Trophoblast cell (in vitro differentiated cells and primary cell): ENCODE measurements around the gene ERCC6L.

Source experiments
- DNase-seq, 2 donors: peaks; one replicate each; pipeline ENCODE4 v3.0.0-alpha.2; 2016
- H2AFZ ChIP-seq: 2 replicates; pipeline ENCODE4 v1.6.1; 2013; ENCODE audit warnings: low read length, moderate library complexity, mild to moderate bottlenecking; ENCODE audit not compliant: insufficient read depth, poor library complexity
- H2AK5ac ChIP-seq: 2 replicates; pipeline ENCODE4 v1.6.1; 2013; ENCODE audit warnings: mild to moderate bottlenecking, low read length
- H2BK120ac ChIP-seq: 2 replicates; pipeline ENCODE4 v1.6.1; 2013; ENCODE audit warnings: low read length, mild to moderate bottlenecking, moderate library complexity; ENCODE audit not compliant: insufficient read depth, poor library complexity
- H2BK12ac ChIP-seq: 2 replicates; pipeline ENCODE4 v1.6.1; 2013; ENCODE audit warnings: mild to moderate bottlenecking, low read length, moderate library complexity
- H2BK5ac ChIP-seq: 2 replicates; pipeline ENCODE4 v1.6.1; 2013; ENCODE audit warnings: low read length, low read depth, moderate library complexity, mild to moderate bottlenecking; ENCODE audit not compliant: poor library complexity
- H3K14ac ChIP-seq: 2 replicates; pipeline ENCODE4 v1.6.1; 2013; ENCODE audit warnings: mild to moderate bottlenecking, low read length
- H3K18ac ChIP-seq: 2 replicates; pipeline ENCODE4 v1.6.1; 2013; ENCODE audit warnings: mild to moderate bottlenecking, low read length
- H3K23ac ChIP-seq: 2 replicates; pipeline ENCODE4 v1.6.1; 2013; ENCODE audit warnings: low read length
- H3K27ac ChIP-seq: 2 replicates; pipeline ENCODE4 v1.5.1; 2013; ENCODE audit warnings: low read depth, mild to moderate bottlenecking, inconsistent platforms, low read length, moderate library complexity
- H3K27me3 ChIP-seq: 2 replicates; pipeline ENCODE4 v1.6.1; 2013; ENCODE audit warnings: inconsistent platforms, mild to moderate bottlenecking, low read length, moderate library complexity; ENCODE audit not compliant: insufficient read depth
- H3K36me3 ChIP-seq, 2 experiments: 1 replicate in 1 of 2; 2 replicates in 1 of 2; pipeline ENCODE4 v1.6.1; 2013; ENCODE audit warnings: low read length in 2 of 2, mild to moderate bottlenecking in 2 of 2, moderate library complexity in 1 of 2; ENCODE audit not compliant: insufficient read depth in 2 of 2, control insufficient read depth in 1 of 2
- H3K4ac ChIP-seq: 2 replicates; pipeline ENCODE4 v1.6.1; 2013; ENCODE audit warnings: low read depth, mild to moderate bottlenecking, low read length, moderate library complexity
- H3K4me1 ChIP-seq, 2 experiments: 1 replicate in 1 of 2; 2 replicates in 1 of 2; pipeline ENCODE4 v1.6.1; 2013; ENCODE audit warnings: low read length in 2 of 2, mild to moderate bottlenecking in 2 of 2, moderate library complexity in 1 of 2; ENCODE audit not compliant: insufficient read depth in 2 of 2, control insufficient read depth in 1 of 2
- H3K4me2 ChIP-seq: 2 replicates; pipeline ENCODE4 v1.6.1; 2013; ENCODE audit warnings: inconsistent platforms, mild to moderate bottlenecking, low read length, moderate library complexity
- H3K4me3 ChIP-seq: 2 replicates; pipeline ENCODE4 v1.5.1; 2013; ENCODE audit warnings: mild to moderate bottlenecking, low read depth, low read length, inconsistent platforms
- H3K79me1 ChIP-seq: one replicate; pipeline ENCODE4 v1.6.1; 2013; ENCODE audit warnings: low read length
- H3K79me2 ChIP-seq: 2 replicates; pipeline ENCODE4 v1.6.1; 2013; ENCODE audit warnings: low read length, mild to moderate bottlenecking; ENCODE audit not compliant: control insufficient read depth, insufficient read depth, poor library complexity
- H3K9ac ChIP-seq: 2 replicates; pipeline ENCODE4 v1.6.1; 2013; ENCODE audit warnings: mild to moderate bottlenecking, low read length
- H3K9me3 ChIP-seq: 2 replicates; pipeline ENCODE4 v1.6.1; 2013; ENCODE audit warnings: low read depth, mild to moderate bottlenecking, control low read depth, inconsistent platforms, low read length; ENCODE audit not compliant: insufficient read depth
- H4K12ac ChIP-seq: 2 replicates; pipeline ENCODE4 v1.6.1; 2013; ENCODE audit warnings: low read depth, mild to moderate bottlenecking, low read length, moderate library complexity
- H4K8ac ChIP-seq: 2 replicates; pipeline ENCODE4 v1.6.1; 2013; ENCODE audit warnings: low read depth, mild to moderate bottlenecking, low read length, moderate library complexity
- H4K91ac ChIP-seq: one replicate; pipeline ENCODE4 v1.6.1; 2013; ENCODE audit warnings: low read depth, mild to moderate bottlenecking, low read length, moderate library complexity
- WGBS: extraction: QIAGEN DNeasy Blood & Tissue Kit; methylation state at CpG from one replicate; pipeline ENCODE4 v1.1.7; 2013; ENCODE audit warnings: missing lambda C conversion rate; ENCODE audit not compliant: insufficient read length, insufficient coverage; ENCODE audit errors: extremely low coverage; 5-methylcytosine and 5-hydroxymethylcytosine counted together

The ERCC6L gene

DNA sequence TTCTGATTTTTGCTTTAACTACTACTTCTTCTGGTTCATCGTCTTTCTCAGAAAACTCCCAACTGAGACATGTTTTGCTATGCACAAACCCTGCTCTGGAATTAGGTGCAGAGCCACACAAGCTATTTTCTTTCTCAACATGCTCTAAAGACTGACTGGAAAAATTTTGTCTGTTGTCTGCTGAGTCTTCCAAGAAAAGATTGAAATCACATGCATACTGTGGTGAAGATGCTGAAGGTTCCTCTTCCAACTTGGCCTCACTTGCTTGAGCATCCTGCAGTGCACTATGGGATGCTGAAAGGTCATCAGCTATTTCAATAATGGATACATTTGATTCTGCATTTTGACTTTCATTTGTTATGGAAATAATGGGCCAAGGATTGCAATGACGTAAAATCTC lies 33.1 kb downstream of the ERCC6L start:
- H3K79me2 ChIP-seq, result no peaks in the 10 kb centered on the region
- no peaks in the 10 kb centered on the region for H3K9me3 ChIP-seq
- no peak overlapping the region for H4K91ac ChIP-seq
- H3K27ac ChIP-seq, result no peak overlapping the region
- H2BK5ac ChIP-seq, result no peak overlapping the region
- no peak for DNase-seq
- peaks cover 5 to 7% of the 10 kb centered on the region in 2 experiments for H3K36me3 ChIP-seq
- peaks cover 0 to 4% of the 10 kb centered on the region in 2 experiments for H3K4me1 ChIP-seq
- H3K4me2 ChIP-seq, result no peak overlapping the region
- H2BK120ac ChIP-seq, result no peak overlapping the region
- no peak overlapping the region for H4K12ac ChIP-seq
- no peak overlapping the region for H4K8ac ChIP-seq
- no peak overlapping the region for H3K9ac ChIP-seq
- no peaks in the 10 kb centered on the region for H3K27me3 ChIP-seq
- H2AK5ac ChIP-seq, result no peak overlapping the region
- no peak overlapping the region for H3K18ac ChIP-seq
- H3K23ac ChIP-seq, result no peak overlapping the region
- H2BK12ac ChIP-seq, result no peak overlapping the region
- no peak overlapping the region for H3K4ac ChIP-seq
- H3K14ac ChIP-seq, result no peak overlapping the region
- no peak overlapping the region for H3K4me3 ChIP-seq
- no peak overlapping the region for H2AFZ ChIP-seq
- no peaks in the 10 kb centered on the region for H3K79me1 ChIP-seq
- no CpG with 5 or more reads among the region's 2 CpGs for WGBS

DNA sequence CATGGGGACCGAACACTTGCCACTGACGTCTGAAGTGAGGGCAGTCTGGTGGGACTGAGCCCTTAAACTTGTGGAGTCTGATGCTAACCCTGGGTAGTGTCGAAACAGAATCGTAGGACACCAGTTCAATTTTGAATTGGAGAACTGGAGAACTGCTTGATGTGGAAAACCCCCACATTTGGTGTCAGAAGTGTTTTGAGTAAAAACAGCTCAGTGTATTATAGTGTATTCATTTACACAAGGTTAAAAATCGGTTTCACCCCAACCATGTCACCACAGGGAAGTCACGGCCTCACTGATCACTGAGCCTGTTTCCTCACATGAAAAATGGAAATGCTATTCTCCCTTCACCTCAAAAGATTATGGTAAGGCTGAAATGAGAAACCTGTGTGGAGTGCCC lies 35.4 kb downstream of the ERCC6L start:
- H4K8ac ChIP-seq, result no peak overlapping the region
- no peaks in the 10 kb centered on the region for H3K79me1 ChIP-seq
- H3K14ac ChIP-seq, result no peak overlapping the region
- H3K4me3 ChIP-seq, result no peak overlapping the region
- no peak overlapping the region for H3K18ac ChIP-seq
- H2BK120ac ChIP-seq, result no peak overlapping the region
- H3K27me3 ChIP-seq, result no peaks in the 10 kb centered on the region
- H3K4ac ChIP-seq, result no peak overlapping the region
- no peaks in the 10 kb centered on the region for H3K79me2 ChIP-seq
- no peak for DNase-seq
- no peak overlapping the region for H4K12ac ChIP-seq
- no peak overlapping the region for H4K91ac ChIP-seq
- H2BK5ac ChIP-seq, result no peak overlapping the region
- H3K4me1 ChIP-seq, result peaks cover 0 to 4% of the 10 kb centered on the region in 2 experiments
- no peak overlapping the region for H3K4me2 ChIP-seq
- H3K23ac ChIP-seq, result no peak overlapping the region
- H3K9me3 ChIP-seq, result no peaks in the 10 kb centered on the region
- H3K36me3 ChIP-seq, result peaks cover 11 to 12% of the 10 kb centered on the region in 2 experiments
- no peak overlapping the region for H3K9ac ChIP-seq
- H2BK12ac ChIP-seq, result no peak overlapping the region
- no peak overlapping the region for H3K27ac ChIP-seq
- H2AK5ac ChIP-seq, result no peak overlapping the region
- H2AFZ ChIP-seq, result no peak overlapping the region
- WGBS, result no CpG with 5 or more reads among the region's 6 CpGs

DNA sequence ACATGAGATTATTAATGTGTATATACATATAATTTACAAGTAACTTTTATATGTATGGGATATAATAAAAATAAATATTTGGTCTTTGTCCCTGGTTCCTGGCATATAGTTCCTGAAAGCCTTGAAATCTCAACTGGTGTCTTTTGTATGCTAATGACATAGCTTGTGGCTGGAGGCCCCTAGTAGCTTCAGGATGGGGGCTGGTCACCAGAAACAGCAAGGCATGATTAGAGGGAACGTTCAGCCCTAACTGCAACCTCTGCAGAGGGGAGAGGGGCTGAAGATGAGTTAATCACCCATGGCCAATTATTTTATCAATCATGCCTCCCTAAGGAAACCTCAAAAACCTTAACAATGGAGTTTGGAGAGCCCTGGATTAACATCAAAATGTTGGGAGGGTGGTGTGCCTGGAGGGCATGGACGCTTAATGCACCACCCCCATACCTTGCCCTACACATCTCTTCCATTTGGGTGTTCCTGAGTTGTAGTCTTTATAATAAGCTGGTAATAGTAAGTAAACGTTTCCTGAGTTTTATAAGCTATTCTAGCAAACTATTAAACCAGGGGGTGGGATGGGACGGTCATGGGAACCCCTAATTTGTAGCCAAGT lies 35.9 kb downstream of the ERCC6L start:
- Histone ChIP-seq H2BK120ac (no peak overlapping the region), H4K8ac (no peak overlapping the region), H3K27ac (no peak overlapping the region), H4K12ac (no peak overlapping the region), H3K4ac (no peak overlapping the region), H3K18ac (no peak overlapping the region), H3K36me3 (peaks cover 8 to 12% of the 10 kb centered on the region in 2 experiments), H2BK12ac (no peak overlapping the region), H2BK5ac (no peak overlapping the region), H3K4me2 (no peak overlapping the region), H3K79me1 (no peaks in the 10 kb centered on the region), H3K4me1 (peaks cover 0 to 4% of the 10 kb centered on the region in 2 experiments), H3K79me2 (no peaks in the 10 kb centered on the region), H3K27me3 (no peaks in the 10 kb centered on the region), H2AFZ (no peak overlapping the region), H4K91ac (no peak overlapping the region), H2AK5ac (no peak overlapping the region), H3K23ac (no peak overlapping the region), H3K9ac (no peak overlapping the region), H3K9me3 (no peaks in the 10 kb centered on the region), H3K14ac (no peak overlapping the region), H3K4me3 (no peak overlapping the region)
- no CpG with 5 or more reads among the region's 4 CpGs for WGBS
- no peak for DNase-seq

DNA sequence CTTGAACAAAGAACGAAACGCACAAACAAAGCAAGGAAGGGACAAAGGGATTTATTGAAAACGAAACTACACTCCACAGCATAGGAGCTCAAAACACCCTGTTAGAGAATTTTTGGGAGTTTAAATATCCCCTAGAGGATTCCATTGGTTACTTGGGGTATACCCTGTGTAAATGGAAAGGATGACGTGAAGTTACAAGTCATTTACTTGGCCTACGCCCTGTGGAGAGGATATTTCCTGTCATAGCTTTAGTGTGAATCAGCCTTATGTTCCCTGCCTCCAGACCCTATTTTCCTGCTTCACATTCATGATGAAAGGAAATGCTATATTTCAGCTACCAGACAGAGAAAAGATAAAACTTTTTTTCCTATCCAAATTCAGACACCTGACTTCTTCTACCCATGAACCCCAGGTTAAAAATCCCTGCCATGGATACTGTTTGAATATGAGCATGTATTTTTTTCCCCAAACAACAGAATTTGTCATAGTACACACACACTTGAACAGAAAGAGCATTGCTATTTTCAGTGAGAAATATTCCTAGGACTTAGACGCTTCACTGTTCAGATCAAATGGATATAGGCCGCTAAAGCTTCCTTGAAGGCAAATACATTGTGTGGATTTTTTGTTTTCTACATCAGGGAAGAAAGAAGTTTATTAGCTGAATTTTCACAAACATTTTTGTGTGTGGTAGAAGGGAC lies 36.8 kb downstream of the ERCC6L start:
- H2BK120ac ChIP-seq, result no peak overlapping the region
- DNase-seq, result no peak

More for the DNA sequence above, 36.8 kb downstream of the ERCC6L start:
- Histone ChIP-seq H3K4me2 (no peak overlapping the region), H2BK5ac (no peak overlapping the region), H4K91ac (no peak overlapping the region), H3K4ac (no peak overlapping the region), H2AK5ac (no peak overlapping the region), H3K14ac (no peak overlapping the region), H4K8ac (no peak overlapping the region), H3K27me3 (no peaks in the 10 kb centered on the region), H3K18ac (no peak overlapping the region), H3K27ac (no peak overlapping the region), H3K36me3 (peaks cover 8 to 12% of the 10 kb centered on the region in 2 experiments), H2AFZ (no peak overlapping the region), H3K23ac (no peak overlapping the region), H3K79me2 (no peaks in the 10 kb centered on the region), H3K4me1 (peaks cover 0 to 4% of the 10 kb centered on the region in 2 experiments), H3K9ac (no peak overlapping the region), H4K12ac (no peak overlapping the region), H3K79me1 (no peaks in the 10 kb centered on the region), H3K4me3 (no peak overlapping the region), H2BK12ac (no peak overlapping the region), H3K9me3 (no peaks in the 10 kb centered on the region)
- no CpG with 5 or more reads among the region's 7 CpGs for WGBS
